Lung (tissue), 12 donors: ENCODE measurements around the gene SPRY1. TPM values are rescaled to one million over a fixed set of nuclear protein-coding genes. Genes with fewer than 3 reads are reported as not detected.

Experiments
- ATAC-seq: fragments of 200-7000 bp; cut with Tn5 transposase; one replicate; pipeline ENCODE4 v1.9.1; 2020; ENCODE audit warnings: moderate number of reproducible peaks; ENCODE audit not compliant: insufficient read depth, low FRiP score
- DNase-seq, 3 donors: peaks; one replicate each; pipeline ENCODE4 v3.0.0-alpha.2; 2013 to 2017
- H3K27ac ChIP-seq, 2 donors: one replicate each; pipeline ENCODE4 v1.5.1; 2013; ENCODE audit warnings: mild to moderate bottlenecking in 2 of 2, moderate library complexity in 2 of 2, control low read depth in 1 of 2, inconsistent platforms in 1 of 2, low read depth in 1 of 2, low read length in 1 of 2
- H3K27me3 ChIP-seq, 3 donors: one replicate each; pipeline ENCODE4 v1.5.1; 2013; ENCODE audit warnings: low read length in 2 of 3; ENCODE audit not compliant: control insufficient read depth in 3 of 3, insufficient read depth in 3 of 3
- H3K36me3 ChIP-seq, 4 donors: one replicate each; pipeline ENCODE4 v1.5.1; 2013; ENCODE audit warnings: low read length in 4 of 4, mild to moderate bottlenecking in 1 of 4, moderate library complexity in 1 of 4; ENCODE audit not compliant: control insufficient read depth in 4 of 4, insufficient read depth in 4 of 4
- H3K4me1 ChIP-seq, 5 donors: one replicate each; pipeline ENCODE4 v1.5.1; 2013; ENCODE audit warnings: low read length in 5 of 5, mild to moderate bottlenecking in 2 of 5, moderate library complexity in 1 of 5; ENCODE audit not compliant: control insufficient read depth in 5 of 5, insufficient read depth in 5 of 5
- H3K4me3 ChIP-seq: one replicate; pipeline ENCODE4 v1.5.1; 2013; ENCODE audit warnings: mild to moderate bottlenecking, control low read depth, moderate library complexity
- H3K9ac ChIP-seq, 2 donors: one replicate each; pipeline ENCODE4 v1.5.1; 2013; ENCODE audit warnings: low read length in 2 of 2, control low read depth in 1 of 2; ENCODE audit not compliant: insufficient read depth in 1 of 2
- H3K9me3 ChIP-seq, 4 donors: one replicate each; pipeline ENCODE4 v1.5.1; 2013; ENCODE audit warnings: low read length in 3 of 4, mild to moderate bottlenecking in 1 of 4, moderate library complexity in 1 of 4; ENCODE audit not compliant: control insufficient read depth in 4 of 4, insufficient read depth in 3 of 4
- CTCF ChIP-seq: IDR thresholded peaks from 2 replicates; pipeline ENCODE4 v1.5.1; 2012; ENCODE audit warnings: mild to moderate bottlenecking; ENCODE audit errors: control extremely low read depth, extremely low read depth
- WGBS, 2 donors: extraction: QIAGEN DNeasy Blood & Tissue Kit; methylation state at CpG; one replicate each; pipeline ENCODE4 v1.1.7; 2013; 5-methylcytosine and 5-hydroxymethylcytosine counted together
- polyA plus RNA-seq, 2 donors: library from polyadenylated mRNA; stranded (reverse); fragments of 200-250 nt; gene quantifications; one replicate each; pipeline ENCODE4 v1.2.1, GENCODE V29; 2013
- total RNA-seq, 2 donors: library from RNA; depleted of rRNA in 1 of 2; stranded (reverse); fragments of >200 nt in 1 of 2; gene quantifications; one replicate each; pipeline ENCODE4 v1.2.1, GENCODE V29; 2014 to 2021
- donor health status: control.
- donor health status: control.
- donor health status: Bipolar disorder and iron deficiency.
- donor health status: healthy.
- donor health status: DM: yes; HTN: yes; CAD: no.

The SPRY1 gene
- total and polyA plus RNA-seq, 4 donors: 35.3 to 139 (median 73.6) TPM

GRCh38 chr4:123351713-123352112, 44.9 kb upstream of the SPRY1 start:
- no peak overlapping the region for H3K4me3 ChIP-seq
- DNase-seq (no peak), ATAC-seq (no peak)
- H3K9ac ChIP-seq: no peak overlapping the region
- no peaks in the 10 kb centered on the region for H3K9me3 ChIP-seq
- H3K4me1 ChIP-seq: peaks cover 0 to 3% (median 0%) of the 10 kb centered on the region in 5 donors
- no peak for TF ChIP-seq CTCF
- H3K27me3 ChIP-seq: no peaks in the 10 kb centered on the region
- no peak overlapping the region for H3K27ac ChIP-seq
- 91 to 93% methylated on average over 19 of the region's 19 CpGs for WGBS, 2 donors
- no peaks in the 10 kb centered on the region for H3K36me3 ChIP-seq

- peak overlapping the region in 1 of 2 donors; percentile 38 for H3K27ac ChIP-seq
- H3K27me3 ChIP-seq: no peaks in the 10 kb centered on the region
- H3K9ac ChIP-seq: no peak overlapping the region
- H3K9me3 ChIP-seq: no peaks in the 10 kb centered on the region
- H3K36me3 ChIP-seq: no peaks in the 10 kb centered on the region
- ATAC-seq (no peak), DNase-seq (peak in 1 of 3 donors; percentile 23)
- WGBS, 2 donors: 40 to 49% methylated on average over 6 of the region's 6 CpGs
- TF ChIP-seq CTCF: no peak
- H3K4me1 ChIP-seq: peaks cover 0 to 3% (median 0%) of the 10 kb centered on the region in 5 donors
- H3K4me3 ChIP-seq: no peak overlapping the region
Observed at GRCh38 chr4:123352240-123352945, 44.2 kb upstream of the SPRY1 start.

GRCh38 chr4:123352966-123353365, 43.6 kb upstream of the SPRY1 start:
- DNase-seq (no peak), ATAC-seq (no peak)
- no peak overlapping the region for H3K4me3 ChIP-seq
- 87 to 91% methylated on average over 1 of the region's 1 CpG for WGBS, 2 donors
- H3K9ac ChIP-seq: no peak overlapping the region
- H3K27me3 ChIP-seq: no peaks in the 10 kb centered on the region
- no peaks in the 10 kb centered on the region for H3K36me3 ChIP-seq
- peaks cover 0 to 3% (median 0%) of the 10 kb centered on the region in 5 donors for H3K4me1 ChIP-seq
- H3K27ac ChIP-seq: peak overlapping the region in 1 of 2 donors; percentile 38
- TF ChIP-seq CTCF: no peak
- no peaks in the 10 kb centered on the region for H3K9me3 ChIP-seq
